Hepatocyte (in vitro differentiated cells): Measurements from ENCODE around the gene HSPB6. TPM values are rescaled to one million over a fixed set of nuclear protein-coding genes. Genes with fewer than 3 reads are reported as not detected.

Experiments
- DNase-seq: peaks from one replicate; pipeline ENCODE4 v3.0.0-alpha.2; 2016; ENCODE audit warnings: low spot score
- H2AFZ ChIP-seq: fragments of 200-600 bp; sonication (generic); 2 replicates; pipeline ENCODE4 v1.6.0; 2016; ENCODE audit warnings: antibody characterized with exemption, mild to moderate bottlenecking
- H3K27ac ChIP-seq: fragments of 200-600 bp; sonication (generic); 2 replicates; pipeline ENCODE4 v1.5.1; 2016; ENCODE audit warnings: mild to moderate bottlenecking
- H3K27me3 ChIP-seq: fragments of 200-600 bp; sonication (generic); 2 replicates; pipeline ENCODE4 v1.6.1; 2016
- H3K36me3 ChIP-seq: fragments of 200-600 bp; sonication (generic); replicated peaks from 2 replicates; pipeline ENCODE4 v1.5.1; 2016; ENCODE audit warnings: low read depth; ENCODE audit not compliant: insufficient read depth
- H3K4me1 ChIP-seq: fragments of 200-600 bp; sonication (generic); 2 replicates; pipeline ENCODE4 v1.5.1; 2016; ENCODE audit warnings: mild to moderate bottlenecking, moderate library complexity; ENCODE audit not compliant: insufficient read depth
- H3K4me2 ChIP-seq: fragments of 200-600 bp; sonication (generic); 2 replicates; pipeline ENCODE4 v1.6.0; 2016
- H3K4me3 ChIP-seq: fragments of 200-600 bp; sonication (generic); 2 replicates; pipeline ENCODE4 v1.5.1; 2016; ENCODE audit warnings: mild to moderate bottlenecking
- H3K79me2 ChIP-seq: fragments of 200-600 bp; sonication (generic); 2 replicates; pipeline ENCODE4 v1.6.0; 2017; ENCODE audit warnings: mild to moderate bottlenecking
- H3K9me2 ChIP-seq: fragments of 200-600 bp; sonication (generic); replicated peaks from 2 replicates; pipeline ENCODE4 v1.6.0; 2017; ENCODE audit warnings: mild to moderate bottlenecking; ENCODE audit not compliant: insufficient read depth
- H3K9me3 ChIP-seq: fragments of 200-600 bp; sonication (generic); 2 replicates; pipeline ENCODE4 v1.5.1; 2016; ENCODE audit warnings: low read depth, mild to moderate bottlenecking
- H4K20me1 ChIP-seq: fragments of 200-600 bp; sonication (generic); 2 replicates; pipeline ENCODE4 v1.6.0; 2016; ENCODE audit warnings: mild to moderate bottlenecking; ENCODE audit not compliant: insufficient read depth, poor library complexity, severe bottlenecking
- CTCF ChIP-seq: fragments of 200-600 bp; sonication (generic); IDR thresholded peaks from 2 replicates; pipeline ENCODE4 v1.5.1; 2016; ENCODE audit warnings: antibody characterized with exemption, mild to moderate bottlenecking; ENCODE audit not compliant: poor library complexity
- EZH2 ChIP-seq: fragments of 200-600 bp; sonication (generic); IDR thresholded peaks from 2 replicates; pipeline ENCODE4 v1.6.1; 2016; ENCODE audit warnings: antibody characterized with exemption, mild to moderate bottlenecking, borderline replicate concordance
- EZH2phosphoT487 ChIP-seq: fragments of 200-600 bp; sonication (generic); IDR thresholded peaks from one replicate; pipeline ENCODE4 v1.6.1; 2018; ENCODE audit warnings: antibody characterized with exemption, mild to moderate bottlenecking, low read depth, moderate library complexity; ENCODE audit not compliant: unreplicated experiment, severe bottlenecking
- WGBS: methylation state at CpG from one replicate; pipeline ENCODE4 v1.1.6; 2016; ENCODE audit warnings: low lambda C conversion rate; ENCODE audit errors: missing lambda C conversion rate; 5-methylcytosine and 5-hydroxymethylcytosine counted together
- polyA plus RNA-seq: library from polyadenylated mRNA; unstranded; fragments of >200 nt; fragmentation: Nextera tagmentation; extraction: Ambion mirVana; gene quantifications from 2 replicates; pipeline ENCODE4 v1.2.1, GENCODE V29; 2016
- total RNA-seq: library from RNA; depleted of rRNA; stranded (reverse); fragments of >200 nt; gene quantifications from 2 replicates; pipeline ENCODE4 v1.2.3, GENCODE V29; 2014

The HSPB6 gene
- total and polyA plus RNA-seq, 2 experiments from 2014 or later = 7.1 to 235 TPM

GRCh38 chr19:35738887-35739229 lies 18.0 kb downstream of the HSPB6 start:
- 95% methylated on average over 2 of the region's 2 CpGs for WGBS
- H3K4me3 ChIP-seq = no peak overlapping the region
- H3K4me2 ChIP-seq = no peak overlapping the region
- H3K27ac ChIP-seq = no peak overlapping the region
- no peak for TF ChIP-seq EZH2phosphoT487
- TF ChIP-seq CTCF = no peak
- H2AFZ ChIP-seq = no peak overlapping the region
- H3K79me2 ChIP-seq = no peaks in the 10 kb centered on the region
- H3K9me2 ChIP-seq = no peaks in the 10 kb centered on the region
- no peaks in the 10 kb centered on the region for H3K9me3 ChIP-seq
- no peak for DNase-seq
- no peaks in the 10 kb centered on the region for H3K27me3 ChIP-seq
- peaks cover 4% of the 10 kb centered on the region for H3K4me1 ChIP-seq
- no peaks in the 10 kb centered on the region for H3K36me3 ChIP-seq
- H4K20me1 ChIP-seq = no peaks in the 10 kb centered on the region

DNA sequence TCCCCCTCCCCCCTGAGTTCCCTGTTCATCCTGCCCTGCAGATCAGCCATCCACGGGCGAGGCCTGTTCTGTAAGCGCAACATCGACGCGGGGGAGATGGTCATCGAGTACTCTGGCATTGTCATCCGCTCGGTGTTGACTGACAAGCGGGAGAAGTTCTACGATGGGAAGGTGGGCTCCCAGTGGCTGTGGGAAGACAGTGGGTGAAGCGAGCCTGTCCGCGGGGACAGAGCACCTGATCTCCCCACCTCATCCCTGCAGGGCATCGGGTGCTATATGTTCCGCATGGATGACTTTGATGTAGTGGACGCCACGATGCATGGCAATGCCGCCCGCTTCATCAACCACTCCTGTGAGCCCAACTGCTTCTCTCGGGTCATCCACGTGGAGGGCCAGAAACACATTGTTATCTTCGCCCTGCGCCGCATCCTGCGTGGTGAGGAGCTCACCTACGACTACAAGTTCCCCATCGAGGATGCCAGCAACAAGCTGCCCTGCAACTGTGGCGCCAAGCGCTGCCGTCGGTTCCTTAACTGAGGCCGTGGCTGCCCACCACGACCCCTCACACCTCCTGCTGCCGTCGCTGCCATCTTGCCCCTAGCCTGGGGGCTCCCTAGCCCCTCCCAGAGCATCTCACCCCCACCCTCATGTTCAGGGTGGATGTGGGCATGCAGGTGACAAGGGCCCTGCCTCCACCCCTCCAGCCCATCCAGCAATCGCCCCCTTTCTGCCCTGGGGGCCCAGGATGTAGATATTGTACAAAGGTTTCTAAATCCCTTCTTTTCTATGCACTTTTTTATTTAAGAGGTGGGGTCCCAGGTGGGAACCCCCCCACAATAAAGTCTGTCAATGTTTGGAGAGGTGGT lies 18.6 kb downstream of the HSPB6 start:
- Histone ChIP-seq H3K9me2 (no peaks in the 10 kb centered on the region), H3K4me1 (peaks cover 4% of the 10 kb centered on the region), H3K27ac (no peak overlapping the region), H4K20me1 (no peaks in the 10 kb centered on the region), H3K79me2 (no peaks in the 10 kb centered on the region), H3K9me3 (no peaks in the 10 kb centered on the region), H2AFZ (no peak overlapping the region), H3K36me3 (no peaks in the 10 kb centered on the region), H3K4me3 (no peak overlapping the region), H3K4me2 (no peak overlapping the region), H3K27me3 (no peaks in the 10 kb centered on the region)
- DNase-seq = no peak
- TF ChIP-seq CTCF (no peak), EZH2 (no peak), EZH2phosphoT487 (no peak)
- WGBS = 96% methylated on average over 37 of the region's 37 CpGs

DNA sequence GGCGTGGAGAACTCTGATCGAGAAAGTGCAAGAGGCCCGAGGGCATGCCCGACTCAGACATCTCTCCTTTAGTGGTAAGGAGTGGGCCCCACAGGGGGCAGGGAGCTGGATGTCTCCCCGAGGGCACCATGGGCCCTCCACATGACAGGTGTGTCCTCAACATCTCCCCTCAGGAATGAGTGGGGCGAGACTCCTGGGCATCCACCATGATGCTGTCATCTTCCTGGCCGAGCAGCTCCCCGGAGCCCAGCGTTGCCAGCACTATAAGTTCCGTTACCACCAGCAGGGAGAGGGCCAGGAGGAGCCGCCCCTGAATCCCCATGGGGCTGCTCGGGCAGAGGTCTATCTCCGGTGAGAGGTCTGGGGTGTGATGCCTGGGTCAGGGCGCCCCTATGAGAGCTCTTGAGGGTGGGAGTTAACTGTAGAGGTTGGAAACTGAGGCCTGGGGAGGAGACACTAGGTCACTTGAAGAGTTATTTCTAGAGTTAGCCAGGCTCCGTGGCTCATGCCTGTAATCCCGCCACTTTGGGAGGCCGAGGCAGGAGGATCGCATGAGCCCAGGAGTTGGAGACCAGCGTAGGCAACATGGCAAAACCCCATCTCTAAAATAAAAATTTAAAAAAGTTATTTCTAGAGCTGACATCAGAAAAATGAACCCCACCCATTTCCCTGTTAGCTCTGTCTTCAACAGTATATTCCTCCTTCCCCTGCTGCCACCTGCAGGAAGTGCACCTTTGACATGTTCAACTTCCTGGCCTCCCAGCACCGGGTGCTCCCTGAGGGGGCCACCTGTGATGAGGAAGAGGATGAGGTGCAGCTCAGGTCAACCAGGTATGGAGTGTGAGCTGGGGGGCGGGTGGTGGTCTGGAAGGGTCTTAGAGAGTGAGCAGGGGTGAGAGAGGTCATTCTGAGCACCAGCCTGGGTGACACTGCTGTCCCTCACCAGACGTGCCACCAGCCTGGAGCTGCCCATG lies 19.6 kb downstream of the HSPB6 start:
- H2AFZ ChIP-seq = no peak overlapping the region
- no peaks in the 10 kb centered on the region for H3K9me2 ChIP-seq
- peaks cover 4% of the 10 kb centered on the region for H3K4me1 ChIP-seq
- no peaks in the 10 kb centered on the region for H3K27me3 ChIP-seq
- no peaks in the 10 kb centered on the region for H3K79me2 ChIP-seq
- no peak overlapping the region for H3K4me2 ChIP-seq
- no peak for TF ChIP-seq EZH2
- no peak for TF ChIP-seq EZH2phosphoT487
- WGBS = 94% methylated on average over 22 of the region's 22 CpGs
- DNase-seq = no peak
- no peaks in the 10 kb centered on the region for H4K20me1 ChIP-seq
- no peaks in the 10 kb centered on the region for H3K9me3 ChIP-seq
- H3K4me3 ChIP-seq = no peak overlapping the region
- H3K36me3 ChIP-seq = no peaks in the 10 kb centered on the region
- H3K27ac ChIP-seq = no peak overlapping the region

DNA sequence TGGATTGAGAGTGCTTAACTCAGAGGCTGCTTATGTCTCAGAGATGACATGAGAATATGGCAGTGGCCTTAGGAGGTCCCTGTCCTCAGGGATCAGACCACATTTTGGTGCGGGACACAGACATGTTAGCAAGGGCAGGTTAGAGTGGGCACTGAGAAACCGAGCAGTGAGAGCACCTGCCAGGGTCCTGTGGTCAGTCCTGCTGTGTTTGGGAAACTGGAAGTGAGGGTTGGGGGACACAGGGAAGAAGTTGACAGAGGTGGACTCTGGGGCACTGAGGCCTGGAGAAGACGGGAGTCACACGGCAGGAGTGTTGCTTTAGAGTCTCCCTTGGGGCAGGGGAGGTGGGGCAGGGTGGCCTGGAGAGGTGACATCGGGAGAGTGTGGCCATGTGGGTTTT lies 21.9 kb downstream of the HSPB6 start:
- Histone ChIP-seq H3K4me2 (no peak overlapping the region), H3K9me3 (no peaks in the 10 kb centered on the region), H3K27ac (no peak overlapping the region), H3K4me1 (no peaks in the 10 kb centered on the region), H3K4me3 (no peak overlapping the region), H3K27me3 (no peaks in the 10 kb centered on the region), H3K79me2 (no peaks in the 10 kb centered on the region), H4K20me1 (no peaks in the 10 kb centered on the region), H3K36me3 (no peaks in the 10 kb centered on the region), H3K9me2 (no peaks in the 10 kb centered on the region), H2AFZ (no peak overlapping the region)
- no peak for TF ChIP-seq EZH2phosphoT487
- TF ChIP-seq EZH2 = no peak
- TF ChIP-seq CTCF = no peak
- WGBS = 91% methylated on average over 4 of the region's 5 CpGs
- no peak for DNase-seq
